Measurements from ENCODE around the gene ARMS2.

The ARMS2 gene

DNA sequence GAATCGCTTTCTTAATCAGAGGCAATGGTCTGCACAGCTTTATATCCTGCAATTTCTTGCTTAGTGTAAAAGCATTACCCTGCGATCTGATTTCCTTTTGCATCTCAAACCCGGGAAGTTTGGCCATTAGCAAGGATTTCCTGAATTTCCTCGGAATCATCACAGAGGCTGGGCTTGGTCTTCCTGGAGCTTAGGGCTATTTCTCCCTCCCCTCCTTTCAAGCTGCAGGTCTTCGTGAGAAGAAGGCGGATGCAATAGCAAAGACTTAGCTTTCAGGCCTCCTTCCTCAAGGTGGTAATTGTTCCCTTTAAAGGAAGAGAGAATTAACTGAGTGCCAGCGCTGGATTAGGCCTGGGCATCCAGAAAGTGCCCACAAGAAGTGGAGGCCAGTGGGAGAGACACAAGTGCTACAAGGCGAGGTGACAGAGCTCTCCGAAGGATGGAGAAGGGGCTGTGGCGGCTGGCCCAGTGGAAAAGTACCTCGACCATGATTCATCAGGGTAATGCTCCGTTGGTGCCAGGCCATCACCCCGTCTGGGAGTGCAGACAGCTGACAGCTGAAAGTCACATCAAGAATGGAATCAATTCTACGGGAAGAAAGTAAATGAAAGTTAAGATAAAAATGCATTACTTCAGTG, 4.0 kb upstream of the ARMS2 start:
- DNase-seq (ENCODE audit: low read depth in 2 of 2) = no peak

DNA sequence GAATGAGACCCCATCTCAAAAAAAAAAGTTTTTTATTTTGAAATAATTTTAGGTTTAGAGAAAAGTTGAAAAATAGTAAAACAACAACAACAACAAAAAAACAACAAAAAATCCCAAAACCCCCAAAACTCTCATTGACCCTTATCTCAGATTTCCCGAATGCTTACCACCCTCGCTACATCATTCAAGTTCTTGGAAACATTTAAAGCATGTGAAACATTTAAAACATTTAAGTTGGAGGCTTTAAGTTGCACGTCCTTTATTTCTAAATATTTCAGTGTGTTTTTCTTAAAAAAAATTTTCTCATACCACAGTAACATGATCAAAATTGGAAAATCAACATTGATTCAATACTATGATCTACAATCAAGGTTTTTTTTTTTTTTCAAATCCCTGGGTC, 382 bp upstream of the ARMS2 start:
- no peak for DNase-seq (ENCODE audit: low read depth in 2 of 2)

DNA sequence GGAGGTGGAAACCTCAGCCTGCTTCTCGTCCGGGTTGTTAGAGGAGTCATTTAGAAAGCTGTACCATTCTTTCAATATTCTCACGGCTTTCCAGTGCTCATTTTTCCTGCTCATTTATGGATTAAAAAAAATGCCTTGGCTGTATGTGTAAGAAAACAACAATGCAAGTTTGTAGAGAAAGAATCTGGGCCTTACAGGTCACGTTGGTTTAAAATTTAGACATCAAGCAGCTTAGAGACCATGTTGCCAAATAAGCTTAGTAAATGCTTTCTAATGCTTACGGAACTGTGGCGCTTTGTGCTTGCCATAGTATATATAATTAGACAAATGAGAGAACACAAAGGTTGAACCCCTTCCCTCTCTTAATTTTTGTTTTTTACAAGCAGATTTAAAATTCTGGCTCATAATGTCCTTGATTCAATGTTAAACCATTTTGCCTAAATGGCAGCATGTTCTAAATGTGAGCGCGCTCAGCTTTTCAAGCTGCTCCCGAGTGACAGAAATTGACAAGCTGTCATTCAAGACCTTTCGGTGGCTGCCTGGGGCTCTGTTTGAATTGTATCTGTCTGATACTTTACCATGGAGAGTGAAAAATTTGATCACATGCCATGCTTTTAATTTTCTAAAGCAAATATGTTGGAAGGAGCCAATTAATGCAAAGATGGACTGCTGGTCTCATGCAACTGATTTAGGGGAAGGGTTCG, 1.1 kb downstream of the ARMS2 start:
- DNase-seq (ENCODE audit: low read depth in 2 of 2) = no peak

DNA sequence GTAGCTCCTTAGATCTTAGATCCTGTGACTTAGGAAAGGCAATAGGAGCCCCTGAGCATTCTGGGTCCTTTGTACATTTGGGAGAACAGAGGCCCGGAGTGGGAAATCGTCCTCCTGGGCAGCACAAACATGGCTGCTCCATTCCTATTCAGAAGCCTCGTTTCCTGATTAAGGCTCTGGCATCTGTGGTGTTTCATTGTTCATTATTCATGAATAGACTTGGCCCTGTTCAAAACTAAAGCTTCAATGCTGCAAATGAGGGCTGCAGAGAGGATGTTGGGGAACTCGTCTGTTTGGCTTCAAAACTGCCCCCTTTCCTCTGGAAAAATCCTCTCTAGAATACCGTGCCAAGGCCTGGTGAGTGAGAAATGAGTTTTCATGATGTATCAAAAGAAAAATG, 3.5 kb downstream of the ARMS2 start:
- DNase-seq (ENCODE audit: low read depth in 2 of 2) = no peak

DNA sequence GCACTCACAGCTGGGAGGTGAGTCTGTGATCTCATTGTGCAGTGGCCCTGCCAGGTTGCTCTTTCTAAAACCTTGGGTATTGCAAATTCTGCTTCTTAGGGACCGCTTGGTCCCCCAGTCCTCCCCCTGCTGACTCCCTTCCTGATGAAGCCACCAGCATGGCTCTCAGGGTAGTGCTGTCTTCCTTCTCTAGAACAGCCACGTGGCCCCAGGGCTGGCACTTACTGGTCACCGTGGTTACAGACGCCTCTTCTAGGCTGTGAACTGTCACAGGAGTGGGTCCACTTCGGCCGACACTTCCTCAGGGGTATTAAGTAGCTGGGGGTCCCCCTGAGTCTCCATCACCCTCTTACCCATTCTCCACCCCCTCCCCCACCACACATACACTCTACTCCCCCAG, 4.2 kb downstream of the ARMS2 start:
- DNase-seq (ENCODE audit: low read depth in 2 of 2) = no peak

DNA sequence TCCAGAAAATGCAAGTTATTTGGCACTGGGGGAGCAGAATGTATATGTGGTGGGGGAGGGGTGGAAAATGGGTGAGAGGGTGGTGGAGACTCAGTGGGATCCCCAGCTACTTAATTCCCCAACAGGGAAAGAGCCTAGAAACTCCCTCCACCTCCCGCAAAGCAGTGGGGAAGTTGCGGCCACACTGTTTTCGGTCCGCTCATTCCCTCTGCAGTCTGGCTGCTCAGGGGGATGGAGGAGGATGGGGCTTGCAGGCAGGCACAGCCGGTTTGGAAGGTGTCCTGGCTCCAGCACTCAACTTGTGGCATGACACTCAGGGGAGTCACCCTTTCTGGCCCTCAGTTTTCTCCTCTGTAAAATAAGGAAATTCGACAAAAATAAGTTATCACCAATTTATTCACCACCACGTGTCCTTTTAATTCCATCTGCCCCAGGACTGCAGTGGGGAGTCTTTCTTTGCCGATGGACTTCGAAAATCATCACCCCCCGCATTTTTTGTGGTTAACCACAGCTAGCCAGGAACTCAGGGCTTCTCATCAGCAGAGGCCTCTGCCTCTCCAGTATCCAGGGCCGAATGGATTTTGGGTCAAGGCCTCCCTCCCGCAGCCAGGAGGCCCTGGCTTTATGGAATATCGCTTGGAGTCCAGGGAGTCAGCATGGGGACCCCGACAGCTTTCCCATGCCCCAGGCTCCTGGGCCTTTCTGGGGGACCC, 5.3 kb downstream of the ARMS2 start:
- no peak for DNase-seq (ENCODE audit: low read depth in 2 of 2)

DNA sequence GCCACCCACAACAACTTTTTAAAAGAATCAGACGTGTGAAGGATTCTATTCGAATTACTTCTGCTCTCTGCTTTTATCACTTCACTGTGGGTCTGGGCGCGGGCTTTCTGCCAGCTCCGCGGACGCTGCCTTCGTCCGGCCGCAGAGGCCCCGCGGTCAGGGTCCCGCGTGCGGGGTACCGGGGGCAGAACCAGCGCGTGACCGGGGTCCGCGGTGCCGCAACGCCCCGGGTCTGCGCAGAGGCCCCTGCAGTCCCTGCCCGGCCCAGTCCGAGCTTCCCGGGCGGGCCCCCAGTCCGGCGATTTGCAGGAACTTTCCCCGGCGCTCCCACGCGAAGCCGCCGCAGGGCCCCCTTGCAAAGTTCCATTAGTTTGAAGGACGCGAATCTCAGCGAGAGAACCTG, 6.4 kb downstream of the ARMS2 start:
- no peak for DNase-seq (ENCODE audit: low read depth in 2 of 2)

DNA sequence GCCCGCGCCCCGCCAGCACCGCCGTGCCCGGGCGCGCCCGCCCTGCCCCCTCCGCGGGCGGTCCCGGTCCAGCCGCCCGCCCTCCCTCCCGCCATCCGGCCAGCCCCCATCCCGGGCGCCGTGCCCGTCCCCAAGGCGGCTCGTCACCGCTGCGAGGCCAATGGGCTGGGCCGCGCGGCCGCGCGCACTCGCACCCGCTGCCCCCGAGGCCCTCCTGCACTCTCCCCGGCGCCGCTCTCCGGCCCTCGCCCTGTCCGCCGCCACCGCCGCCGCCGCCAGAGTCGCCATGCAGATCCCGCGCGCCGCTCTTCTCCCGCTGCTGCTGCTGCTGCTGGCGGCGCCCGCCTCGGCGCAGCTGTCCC, 6.9 kb downstream of the ARMS2 start, which contains the start of gene HTRA1:
Gene HTRA1 (plus strand): TSS at position 187 of the 362 bp plus-strand sequence. CDS start 100 bp downstream, at position 287.
- no peak for DNase-seq (ENCODE audit: low read depth in 2 of 2)

DNA sequence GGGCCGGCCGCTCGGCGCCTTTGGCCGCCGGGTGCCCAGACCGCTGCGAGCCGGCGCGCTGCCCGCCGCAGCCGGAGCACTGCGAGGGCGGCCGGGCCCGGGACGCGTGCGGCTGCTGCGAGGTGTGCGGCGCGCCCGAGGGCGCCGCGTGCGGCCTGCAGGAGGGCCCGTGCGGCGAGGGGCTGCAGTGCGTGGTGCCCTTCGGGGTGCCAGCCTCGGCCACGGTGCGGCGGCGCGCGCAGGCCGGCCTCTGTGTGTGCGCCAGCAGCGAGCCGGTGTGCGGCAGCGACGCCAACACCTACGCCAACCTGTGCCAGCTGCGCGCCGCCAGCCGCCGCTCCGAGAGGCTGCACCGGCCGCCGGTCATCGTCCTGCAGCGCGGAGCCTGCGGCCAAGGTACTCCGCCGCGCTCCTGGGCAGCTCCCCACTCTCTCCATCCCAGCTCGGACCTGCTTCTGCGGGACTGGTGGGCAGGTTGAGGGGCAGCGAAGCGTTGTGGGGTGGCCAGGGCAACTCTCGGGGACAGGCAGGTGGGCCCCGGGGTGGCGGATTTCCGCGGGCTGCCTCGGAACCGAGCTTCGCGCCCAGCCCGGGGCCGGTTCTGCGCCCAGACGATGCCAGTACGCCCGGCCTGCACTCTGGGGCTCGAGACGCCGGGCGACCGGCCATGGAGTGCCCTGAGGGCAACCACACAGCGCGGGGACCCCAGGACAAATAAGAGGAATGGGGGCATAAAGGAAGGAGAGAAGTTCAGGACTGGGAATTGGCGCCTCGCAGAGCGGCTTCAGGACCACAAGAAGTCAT, 7.5 kb downstream of the ARMS2 start:
- DNase-seq (ENCODE audit: low read depth in 2 of 2) = no peak

DNA sequence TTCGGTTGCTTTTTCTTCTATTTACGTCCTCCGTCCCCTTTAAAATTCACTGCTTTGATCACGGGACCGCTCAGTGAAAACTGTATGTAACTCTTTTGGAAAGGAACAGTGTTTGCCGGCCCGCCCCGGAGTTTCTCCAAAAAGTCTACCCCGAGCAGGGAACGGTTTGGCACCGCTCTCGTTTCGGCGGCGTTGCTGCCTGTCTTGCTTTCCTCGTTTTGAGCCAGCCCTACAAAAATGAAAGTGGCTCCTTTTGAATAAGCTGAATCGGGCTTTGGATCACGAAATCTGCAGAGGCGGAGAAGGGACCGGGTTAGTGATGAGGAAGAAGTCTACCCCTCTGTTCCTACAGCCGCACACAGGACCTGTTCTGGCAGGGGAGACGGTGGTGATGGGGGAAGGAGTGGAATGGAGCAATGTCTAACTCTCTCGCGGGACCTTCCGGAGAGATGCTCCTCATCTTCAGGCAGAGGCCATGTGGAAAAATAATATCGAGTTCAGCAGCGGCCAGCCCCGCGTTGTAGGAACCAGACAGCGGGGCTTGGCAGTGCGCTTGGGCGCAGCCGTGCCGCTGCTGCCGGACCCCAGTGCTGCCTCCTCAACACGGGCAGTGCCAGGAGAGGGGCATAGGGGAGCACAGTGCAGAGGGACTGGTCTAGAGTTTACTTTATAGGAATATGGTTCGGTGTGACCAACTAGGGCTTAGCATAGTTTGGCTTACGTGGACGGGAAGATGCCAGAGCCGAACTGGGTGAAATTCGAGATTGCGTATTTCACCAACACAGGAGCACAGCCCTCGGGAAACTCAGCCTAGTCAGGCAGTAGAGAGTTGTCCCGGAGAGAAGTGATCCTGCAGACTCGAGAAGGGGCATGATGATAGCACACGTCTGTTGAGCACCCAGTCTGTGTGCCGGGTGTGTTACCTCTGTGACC, 8.3 kb downstream of the ARMS2 start:
- no peak for DNase-seq (ENCODE audit: low read depth in 2 of 2)

DNA sequence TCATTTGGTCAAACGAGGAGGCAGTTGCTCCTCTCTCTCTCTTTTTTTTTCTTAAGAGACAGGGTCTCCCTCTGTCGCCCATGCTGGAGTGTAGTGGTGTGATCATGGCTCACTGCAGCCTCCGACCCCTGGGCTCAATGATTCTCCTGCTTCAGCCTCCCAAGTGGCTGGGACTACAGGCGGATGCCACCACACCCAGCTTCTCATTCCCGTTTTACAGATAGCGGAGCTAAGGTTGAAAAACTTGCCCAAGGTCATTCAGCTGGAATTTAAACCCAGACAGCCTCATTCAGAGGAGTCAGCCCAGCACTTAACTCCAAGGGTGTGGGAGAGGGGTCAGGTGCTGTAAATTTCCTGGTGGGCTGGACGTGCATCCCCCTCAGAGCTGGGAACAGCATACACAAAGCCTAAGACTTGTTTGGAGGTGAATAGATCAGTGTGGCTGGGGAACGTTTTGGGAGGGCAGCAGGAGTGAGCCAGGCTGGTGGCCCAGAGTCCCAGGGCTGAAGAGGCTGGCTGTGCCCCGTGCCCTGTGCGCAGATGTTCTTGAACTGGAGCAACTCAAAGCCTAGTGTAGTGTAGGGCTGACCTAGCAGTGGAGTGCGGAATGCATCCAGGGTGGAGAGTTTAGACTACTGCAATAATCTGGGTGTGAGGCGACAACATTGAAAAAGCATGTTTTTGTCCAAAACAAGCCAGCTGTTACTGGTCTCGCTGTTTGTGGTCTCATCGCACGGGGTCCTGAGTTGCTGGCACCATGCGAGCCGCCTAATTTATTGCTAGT, 9.2 kb downstream of the ARMS2 start:
- no peak for DNase-seq (ENCODE audit: low read depth in 2 of 2)

DNA sequence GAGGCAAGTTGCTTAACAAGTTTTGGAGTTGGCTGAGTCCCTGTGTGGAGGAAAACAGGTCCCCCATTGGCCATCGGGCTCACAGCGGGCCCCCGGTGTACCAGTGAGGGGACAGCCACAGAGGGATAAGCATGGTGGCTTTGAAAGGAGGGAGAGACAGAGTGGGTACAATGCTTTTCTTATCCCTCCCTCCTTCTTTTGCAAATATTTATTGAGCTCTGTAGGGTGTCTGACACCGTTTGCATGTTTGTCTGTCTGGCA, 9.7 kb downstream of the ARMS2 start:
- no peak for DNase-seq (ENCODE audit: low read depth in 2 of 2)

DNA sequence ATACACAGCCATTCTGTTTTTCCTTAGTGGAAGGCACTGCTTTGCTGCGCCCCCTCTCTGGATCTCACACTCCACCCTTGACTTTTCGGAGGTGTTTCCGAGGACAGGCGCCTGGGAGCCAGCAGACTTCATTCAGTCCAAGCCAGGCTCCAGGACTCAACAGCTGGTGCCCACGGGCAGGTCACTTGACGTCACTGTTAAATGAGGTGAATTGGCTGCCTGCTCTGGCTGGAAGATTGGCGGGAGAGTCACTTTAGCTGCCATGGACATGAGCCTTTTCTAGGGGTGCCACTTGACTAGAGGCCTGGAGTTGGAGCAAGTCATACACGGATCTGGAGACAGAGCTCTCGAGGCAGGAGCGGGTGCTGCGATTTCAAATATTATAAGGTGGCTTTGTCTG, 10.1 kb downstream of the ARMS2 start:
- DNase-seq (ENCODE audit: low read depth in 2 of 2) = no peak

DNA sequence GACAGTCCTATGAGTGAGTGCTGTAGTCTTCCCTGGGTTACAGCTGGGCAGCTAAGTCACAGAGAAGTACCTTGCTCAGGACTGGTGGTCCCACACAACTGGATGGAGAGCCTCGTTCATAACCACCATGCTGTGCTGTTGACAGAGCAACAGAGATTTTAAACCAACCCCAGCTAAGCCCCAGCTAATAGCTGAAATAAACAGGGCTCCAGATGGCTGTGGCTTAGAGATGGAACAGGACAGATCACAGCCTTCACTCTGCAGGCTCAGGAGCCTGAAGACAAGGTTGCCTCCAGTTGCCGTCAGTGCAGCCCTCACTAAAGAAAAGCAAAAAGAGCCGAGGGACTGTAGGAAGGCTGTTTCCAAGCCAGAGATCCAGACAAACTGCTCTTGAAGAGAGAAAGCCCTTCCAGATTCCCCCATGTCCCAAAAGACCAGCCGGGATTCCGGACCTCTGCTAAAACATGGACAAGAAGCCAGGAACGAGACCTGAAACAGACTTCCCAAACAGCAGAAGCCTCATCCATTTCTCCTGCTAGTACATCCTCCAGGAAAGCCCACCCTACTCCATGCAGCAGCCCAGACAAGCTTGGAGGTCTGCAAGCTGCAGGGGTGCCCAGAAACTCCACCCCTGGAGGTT, 11.1 kb downstream of the ARMS2 start:
- no peak for DNase-seq (ENCODE audit: low read depth in 2 of 2)

DNA sequence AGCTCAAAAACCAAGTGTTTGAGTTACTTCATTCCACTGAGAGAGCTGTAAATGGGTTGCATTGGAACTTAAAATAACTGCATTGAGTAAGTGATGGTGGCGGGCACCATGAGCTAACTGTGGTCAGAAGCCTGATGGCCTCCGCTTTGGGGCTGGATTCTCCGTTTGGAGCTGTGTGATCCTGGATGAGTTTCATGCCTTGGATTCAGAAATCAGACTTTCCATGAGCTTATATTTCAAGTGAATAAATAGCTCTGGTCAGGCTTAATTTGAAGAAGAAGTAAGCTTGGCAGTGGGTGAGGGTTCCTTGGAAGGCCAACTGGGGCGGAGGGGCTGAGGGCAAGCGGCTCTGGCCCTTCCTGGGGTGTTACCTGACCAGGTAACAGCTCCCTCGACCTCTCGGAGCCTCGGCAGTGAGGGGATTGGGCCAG, 12.5 kb downstream of the ARMS2 start:
- no peak for DNase-seq (ENCODE audit: low read depth in 2 of 2)

DNA sequence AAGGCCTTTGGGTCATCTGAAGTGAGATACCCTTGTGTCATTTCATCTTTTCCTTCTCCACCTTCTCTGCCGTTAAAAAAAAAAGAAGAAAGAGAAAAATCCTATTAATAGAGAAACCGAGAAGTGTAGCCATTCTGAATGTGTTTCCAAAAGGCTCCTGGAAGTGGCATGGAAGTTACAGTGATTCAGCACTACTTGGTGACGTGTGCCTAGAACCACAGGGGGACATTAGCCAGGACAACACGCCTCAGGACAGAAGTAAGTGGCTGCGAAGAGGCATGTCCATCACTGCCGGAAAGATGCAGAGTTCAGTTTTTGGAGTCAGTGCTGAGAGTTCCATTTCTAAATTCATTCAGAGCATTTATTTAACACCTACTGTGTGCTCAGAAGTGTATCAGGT, 13.2 kb downstream of the ARMS2 start:
- DNase-seq (ENCODE audit: low read depth in 2 of 2) = no peak

DNA sequence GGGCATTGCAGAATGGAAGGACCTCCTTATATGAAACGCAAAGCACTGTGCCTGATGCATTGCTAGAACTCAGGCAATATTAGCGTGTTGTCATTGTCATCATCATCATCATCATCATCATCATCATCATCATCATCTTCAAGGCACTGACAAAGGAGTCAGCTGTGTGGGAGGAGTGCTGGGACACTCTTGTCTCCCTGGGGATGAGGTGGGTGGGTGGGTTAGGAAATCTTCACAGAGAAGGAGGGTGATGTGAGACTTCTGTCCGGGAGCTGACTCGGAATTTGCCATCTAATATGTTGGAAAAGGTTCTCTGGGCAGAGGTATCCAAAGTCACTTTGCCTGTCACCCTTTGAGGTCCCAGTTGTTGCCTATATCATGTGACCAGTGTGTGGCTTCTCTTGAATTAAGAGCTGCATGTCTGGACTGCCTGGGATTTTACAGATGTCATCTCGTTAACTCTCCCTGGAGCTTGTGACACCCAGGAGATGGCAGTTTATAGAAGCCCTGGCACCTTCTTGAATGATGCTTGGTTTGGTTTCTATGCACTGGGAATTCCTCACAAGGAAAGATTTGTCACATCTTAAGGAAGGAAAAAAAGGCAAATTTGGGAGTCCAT, 14.0 kb downstream of the ARMS2 start:
- no peak for DNase-seq (ENCODE audit: low read depth in 2 of 2)

DNA sequence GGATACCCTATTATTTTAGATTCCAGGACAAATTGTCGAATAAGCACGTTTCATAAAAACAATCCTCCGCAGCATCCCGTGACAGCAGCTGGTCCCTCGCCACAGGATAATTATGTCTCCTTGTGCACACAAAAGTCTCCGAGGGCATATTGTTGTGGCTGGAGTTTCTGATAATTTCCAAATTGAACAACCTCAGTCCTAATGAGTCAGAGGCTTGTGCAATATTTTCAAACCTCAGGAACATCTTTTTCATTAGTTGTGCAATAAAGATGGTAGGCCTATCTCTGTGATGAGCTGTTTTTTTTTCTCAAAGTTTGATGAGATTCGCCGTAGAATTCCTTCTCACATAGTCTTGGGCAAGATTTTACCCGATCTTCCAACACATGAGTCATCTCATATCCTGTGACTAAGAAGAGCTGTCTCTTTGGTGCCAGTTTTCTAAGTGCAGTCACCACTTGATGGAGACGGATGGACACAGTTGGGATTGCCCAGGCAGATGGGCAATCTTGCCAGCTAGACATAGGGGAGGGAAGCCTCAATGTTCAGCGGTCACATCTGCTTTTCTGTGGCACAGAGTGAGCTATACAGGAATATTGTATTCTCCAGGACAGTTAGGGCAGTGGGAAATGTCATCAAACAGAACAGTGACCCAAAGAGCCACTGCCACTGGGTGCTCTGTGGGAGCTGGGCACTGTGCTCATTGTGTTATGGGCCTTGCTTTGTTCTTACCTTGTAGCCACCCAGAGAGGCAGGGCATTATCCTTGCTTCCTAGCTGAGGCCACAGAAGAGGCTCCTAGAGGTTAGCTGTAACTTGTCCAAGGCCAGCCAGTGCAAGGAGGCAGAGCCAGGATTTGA, 14.7 kb downstream of the ARMS2 start:
- no peak for DNase-seq (ENCODE audit: low read depth in 2 of 2)

DNA sequence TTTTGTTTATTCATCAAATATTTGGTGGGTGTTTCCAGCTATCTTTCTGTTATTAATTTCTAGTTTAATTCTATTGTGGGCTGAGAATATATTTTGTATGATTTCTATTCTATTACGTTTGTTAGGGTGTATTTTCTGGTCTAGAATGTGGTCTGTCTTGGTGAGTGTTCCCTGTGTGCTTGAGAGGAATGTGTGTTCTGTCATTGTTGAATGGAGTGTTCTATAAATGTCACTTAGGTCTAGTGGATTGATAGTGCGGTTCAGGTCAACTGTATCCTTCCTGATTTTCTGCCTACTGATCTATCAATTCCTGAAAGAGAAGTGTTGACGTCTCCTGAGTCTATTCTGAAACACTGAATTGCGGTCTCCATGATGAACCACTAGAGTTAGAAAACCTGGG, 15.4 kb downstream of the ARMS2 start:
- DNase-seq (ENCODE audit: low read depth in 2 of 2) = no peak
